ENCODE data around the gene KCNK7. TPM values are rescaled to one million over a fixed set of nuclear protein-coding genes. Genes with fewer than 3 reads are reported as not detected.

The KCNK7 gene
- total and polyA plus RNA-seq, 2 experiments from 2014 or later, result 0.60 TPM; not detected in 1

GRCh38 chr11:65580031-65580692, 15.4 kb downstream of the KCNK7 start:
- Histone ChIP-seq H3K79me2 (replicated peaks; ENCODE audit: insufficient read depth) (no peaks in the 10 kb centered on the region), H3K27ac (ENCODE audit: low read depth) (no peak overlapping the region), H3K36me3 (ENCODE audit: insufficient read depth) (no peaks in the 10 kb centered on the region), H3F3A (replicated peaks; ENCODE audit: low read depth) (peaks cover 7% of the 10 kb centered on the region), H2AFZ (no peak overlapping the region), H3K4me2 (no peak overlapping the region), H3K9me2 (ENCODE audit: insufficient read depth) (no peaks in the 10 kb centered on the region), H4K20me1 (replicated peaks; ENCODE audit: insufficient read depth) (peaks cover 2% of the 10 kb centered on the region; the same call in 1 of the 2 replicates), H3K4me3 (no peak overlapping the region), H3K27me3 (ENCODE audit: insufficient read depth) (peaks cover 65% of the 10 kb centered on the region), H3K4me1 (ENCODE audit: insufficient read depth) (peaks cover 9% of the 10 kb centered on the region)
- Mint-ChIP-seq H3K27me3 (ENCODE audit: insufficient read depth, low read depth, poor library complexity) (peaks cover 59% of the 10 kb centered on the region), H3K27ac (no peak overlapping the region), H3K9me3 (no peaks in the 10 kb centered on the region), H3K4me3 (no peak overlapping the region), H3K4me1 (peaks cover 13% of the 10 kb centered on the region), H3K36me3 (ENCODE audit: low read depth) (no peaks in the 10 kb centered on the region)
- no peak for ATAC-seq
- TF ChIP-seq POLR2AphosphoS5 (IDR thresholded peaks at IDR 0.05; ENCODE audit: low read depth), result no peak
- no peak for TF ChIP-seq REST (IDR thresholded peaks at IDR 0.05; ENCODE audit: unreplicated experiment)
- no peak for TF ChIP-seq CTCF (conservative IDR thresholded peaks at IDR 0.05; ENCODE audit: low read depth in 2 of 2)
- TF ChIP-seq NANOG (IDR thresholded peaks at IDR 0.05; ENCODE audit: borderline replicate concordance), result no peak
- TF ChIP-seq CREB1 (CRISPR knock-in tag; IDR thresholded peaks at IDR 0.05; ENCODE audit: low read depth), result no peak
- no peak for TF ChIP-seq STAT1 (IDR thresholded peaks at IDR 0.05; ENCODE audit: unreplicated experiment)
- no peak for TF ChIP-seq EZH2phosphoT487 (IDR thresholded peaks at IDR 0.05; ENCODE audit: unreplicated experiment)
- TF ChIP-seq ZNF331 (CRISPR knock-in tag; IDR thresholded peaks at IDR 0.05; ENCODE audit: low read depth), result no peak
- no peak for TF ChIP-seq JUNB (IDR thresholded peaks at IDR 0.05; ENCODE audit: unreplicated experiment)
- no peak for TF ChIP-seq EZH2 (IDR thresholded peaks at IDR 0.05; ENCODE audit: low read depth, unreplicated experiment)
- TF ChIP-seq ETS1 (IDR thresholded peaks at IDR 0.05), result no peak
- no peak for TF ChIP-seq ZNF114 (CRISPR knock-in tag; IDR thresholded peaks at IDR 0.05)
- TF ChIP-seq ZNF462 (CRISPR knock-in tag; IDR thresholded peaks at IDR 0.05), result no peak
- no peak for DNase-seq (ENCODE audit: low spot score)

Data from GM23338 (cell line).